Measurements from ENCODE around the gene BOK.

BOK gene

GRCh38 chr2:241606186-241606585 is 47.6 kb downstream of the BOK start:
- DNase-seq, result no peak

- DNase-seq, result no peak
Measured at GRCh38 chr2:241607162-241607885, 48.8 kb downstream of the BOK start.

- no peak for DNase-seq
Measured at GRCh38 chr2:241608881-241609280, 50.3 kb downstream of the BOK start.

DNA sequence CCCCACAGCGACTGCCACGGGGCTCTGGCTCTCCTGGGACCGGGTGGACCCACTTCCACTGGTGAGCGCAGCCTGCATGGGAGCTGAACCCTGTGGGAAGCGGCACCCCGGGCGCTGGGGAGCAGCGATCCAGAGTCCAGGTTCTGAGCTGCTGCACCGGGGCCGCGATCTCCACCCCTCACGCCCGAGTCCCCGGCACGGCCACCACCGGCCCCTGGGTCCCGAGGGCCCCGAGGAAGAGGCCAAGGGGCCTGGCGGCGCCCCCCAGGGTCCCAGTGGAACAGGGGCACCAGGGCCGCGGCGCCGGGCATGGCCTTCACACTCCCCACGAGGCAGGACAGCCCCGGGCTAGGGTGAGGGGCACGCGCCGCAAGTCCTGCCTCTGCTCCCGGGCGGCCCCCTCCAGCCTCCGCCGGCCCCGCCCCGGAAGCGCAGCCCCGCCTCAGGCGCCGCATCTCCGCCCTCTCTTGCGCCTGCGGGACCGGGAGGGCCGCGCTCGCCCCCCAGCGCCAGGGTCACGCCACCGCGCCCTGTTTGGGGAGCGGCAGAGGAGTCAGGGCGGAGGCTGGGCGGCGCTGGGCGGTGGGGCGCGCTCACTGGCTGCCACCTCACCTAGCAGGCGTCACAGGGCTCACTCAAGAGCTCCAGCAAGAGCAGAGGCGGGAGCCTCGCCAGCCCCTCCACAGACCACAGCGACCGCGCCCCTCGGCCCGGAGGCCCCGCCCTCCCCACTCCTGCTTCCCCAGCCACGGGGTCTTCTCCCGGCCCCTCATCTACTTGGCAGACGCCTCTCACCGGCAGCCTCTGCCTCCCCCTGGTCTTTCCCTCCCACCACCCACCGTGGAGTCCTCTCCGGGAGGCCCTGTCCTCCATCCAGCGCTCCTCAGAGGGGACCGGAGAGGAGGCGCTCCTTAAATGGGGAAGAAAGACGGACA is 51.6 kb downstream of the BOK start:
- DNase-seq, result peak; percentile 94

GRCh38 chr2:241611062-241611461 is 52.5 kb downstream of the BOK start:
- DNase-seq, result no peak

GRCh38 chr2:241612156-241613016 is 53.8 kb downstream of the BOK start:
- DNase-seq, result no peak

GRCh38 chr2:241613017-241613780 is 54.7 kb downstream of the BOK start:
- no peak for DNase-seq

DNA sequence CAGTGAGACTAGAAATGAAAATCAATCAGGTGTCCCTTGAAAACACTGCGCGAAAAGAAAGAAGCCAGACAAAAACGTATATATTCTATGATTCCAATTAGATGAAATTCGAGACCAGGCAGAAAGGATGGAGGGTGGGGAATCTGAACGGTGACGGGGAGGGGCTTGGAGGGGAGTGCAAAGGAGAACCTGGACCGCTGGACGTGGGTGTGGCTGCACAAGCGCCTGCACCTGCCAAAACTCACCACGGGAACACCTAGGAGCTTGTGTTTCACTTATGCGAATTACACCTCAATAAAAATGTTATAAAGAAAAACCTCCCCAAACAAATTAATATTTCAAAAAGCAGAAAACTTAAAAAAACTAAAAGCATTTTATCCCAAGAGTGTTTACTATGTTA is 56.5 kb downstream of the BOK start:
- DNase-seq, result no peak

DNA sequence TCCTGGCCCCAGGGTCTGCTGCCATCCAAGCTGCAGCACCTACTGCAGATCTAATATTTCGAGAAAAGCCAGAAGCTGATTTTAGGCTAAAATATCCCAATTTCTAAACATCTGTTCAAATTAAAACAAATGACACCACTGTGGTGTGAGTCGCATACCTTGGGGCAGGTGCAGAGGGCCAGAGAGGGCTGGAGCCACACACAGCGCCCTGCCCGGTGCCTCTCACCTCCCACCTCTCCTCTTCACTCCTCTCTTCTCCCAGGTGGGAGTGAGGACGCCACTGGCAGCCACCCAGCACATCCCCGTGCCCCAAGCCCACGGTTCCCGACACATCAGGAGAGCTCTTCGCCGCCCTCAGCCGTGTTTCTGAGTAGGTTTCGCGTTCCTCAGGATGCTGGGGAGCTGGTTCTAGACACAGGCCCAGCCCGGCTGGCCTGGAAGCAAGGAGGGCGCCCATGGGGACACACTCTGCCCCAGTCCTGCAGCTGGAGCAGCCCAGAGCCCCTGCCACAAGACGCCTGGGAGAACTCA is 57.0 kb downstream of the BOK start:
- no peak for DNase-seq

DNA sequence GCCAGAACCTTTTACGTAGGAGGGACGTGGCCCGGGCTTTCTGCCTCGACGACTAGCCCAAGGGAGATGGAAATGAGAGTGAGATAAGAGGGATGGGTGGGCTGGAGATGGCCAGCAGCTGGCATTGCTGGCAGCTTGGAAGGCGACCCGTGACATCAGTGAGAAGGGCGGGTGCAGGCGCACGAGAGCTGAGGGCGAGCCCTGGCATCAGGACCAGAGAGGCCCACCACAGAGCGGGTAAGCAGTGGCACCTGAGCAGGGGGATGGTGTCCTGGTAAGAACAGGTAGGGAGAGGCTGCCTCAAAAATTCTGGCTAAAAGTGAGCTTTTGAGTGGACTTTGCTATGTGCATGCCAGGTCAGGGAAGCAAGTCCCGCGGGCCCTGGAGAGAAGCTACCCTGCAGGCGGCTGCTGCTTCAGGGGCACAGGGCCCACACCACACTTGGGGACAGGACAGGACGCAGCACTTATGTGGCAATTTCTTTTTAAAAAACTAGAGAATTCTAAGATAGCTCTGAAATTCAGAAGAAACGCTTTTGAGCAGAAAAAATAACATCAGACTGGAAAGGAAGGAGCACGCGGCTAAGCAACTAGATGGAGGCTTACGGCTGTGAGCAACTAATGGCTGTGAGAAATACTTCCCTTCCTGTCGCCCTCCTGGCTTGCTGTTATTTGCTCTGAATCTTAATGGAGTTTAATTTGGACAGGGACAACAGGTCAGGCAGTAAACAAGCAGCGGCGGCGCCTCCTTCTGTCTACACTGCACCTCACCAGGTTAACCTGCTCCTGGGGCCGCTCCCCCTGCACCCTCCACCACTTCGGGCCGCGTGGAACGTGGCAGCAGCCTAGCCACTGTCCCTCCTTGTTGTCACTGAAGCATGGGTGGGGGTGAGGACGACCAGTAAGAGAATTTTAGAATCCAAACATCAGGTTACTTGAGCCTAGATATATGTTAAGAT is 57.9 kb downstream of the BOK start:
- no peak for DNase-seq

DNA sequence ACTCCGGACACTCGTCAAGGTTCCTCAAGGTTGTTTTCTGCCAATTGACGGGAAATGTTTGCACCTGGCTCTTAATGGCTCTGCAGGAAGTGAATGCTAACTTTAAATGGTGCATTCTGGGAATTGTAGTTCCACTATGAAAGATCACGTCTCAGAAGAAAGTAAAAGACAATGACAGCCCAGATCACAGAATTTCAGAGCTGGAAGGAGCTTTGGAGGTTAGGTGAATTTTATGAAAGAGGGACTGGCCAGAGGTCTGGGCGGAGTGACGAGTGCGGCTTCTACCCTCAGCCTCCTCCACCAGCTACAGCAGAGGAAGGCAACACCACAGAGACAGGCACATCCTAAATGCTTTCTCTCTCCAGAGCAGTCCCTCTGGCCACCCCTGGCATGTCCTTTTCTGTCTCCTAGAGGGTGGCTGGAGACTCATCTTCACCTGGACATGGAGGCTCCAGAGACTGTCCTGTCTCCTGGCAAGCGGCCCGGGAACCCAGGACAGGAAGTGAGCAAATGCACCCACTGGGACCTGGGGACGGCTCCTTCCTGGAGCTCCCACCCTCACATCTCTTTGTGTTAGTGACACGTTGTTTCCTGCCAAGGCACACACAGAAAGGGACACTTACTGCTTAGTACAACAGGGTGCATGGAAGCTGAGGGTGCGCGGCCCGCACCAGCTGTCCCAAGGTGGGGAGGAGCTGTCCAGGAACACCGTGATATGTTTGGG is 59.0 kb downstream of the BOK start:
- DNase-seq, result peak; percentile 50

DNA sequence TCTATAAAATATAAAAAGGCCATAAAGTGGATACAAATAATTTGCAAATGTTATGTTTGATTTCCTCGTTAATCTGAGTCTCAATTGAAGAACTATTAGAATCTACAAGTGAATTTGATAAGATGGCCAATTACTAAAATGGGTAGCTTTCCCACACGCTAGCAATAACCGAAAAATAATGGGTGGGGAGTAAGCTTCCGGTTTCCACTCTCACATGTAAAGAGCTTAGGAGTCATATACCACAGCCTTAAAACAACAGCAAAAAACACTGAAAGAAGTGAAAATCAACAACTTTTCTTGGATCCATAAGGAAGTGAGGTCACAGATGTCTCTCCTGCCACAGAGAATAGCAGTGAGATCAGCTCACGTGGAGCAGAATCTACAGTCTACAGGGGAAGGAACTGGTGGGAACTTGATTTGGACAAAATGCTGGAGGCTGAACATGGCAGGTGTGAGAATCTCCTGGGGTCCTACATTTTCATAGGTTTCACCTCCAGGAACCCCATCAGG is 59.8 kb downstream of the BOK start:
- no peak for DNase-seq

GRCh38 chr2:241618829-241619228 is 60.3 kb downstream of the BOK start:
- no peak for DNase-seq

GRCh38 chr2:241619597-241620418 is 61.3 kb downstream of the BOK start:
- no peak for DNase-seq

GRCh38 chr2:241620419-241620769 is 61.8 kb downstream of the BOK start:
- DNase-seq, result no peak
